ENCODE measurements around the gene MAP1LC3A. TPM values are rescaled to one million over a fixed set of nuclear protein-coding genes. Genes with fewer than 3 reads are reported as not detected.

MAP1LC3A gene
- total RNA-seq, 4 donors from 2014 or later, result 22.0 to 71.6 (median 63.5) TPM

- TF ChIP-seq CTCF (IDR thresholded peaks at IDR 0.05; ENCODE audit: low read depth), result no peak
Measured at GRCh38 chr20:34532320-34532719, 26.2 kb upstream of the MAP1LC3A start.

GRCh38 chr20:34532756-34533155 is 25.8 kb upstream of the MAP1LC3A start:
- no peak for TF ChIP-seq CTCF (IDR thresholded peaks at IDR 0.05; ENCODE audit: low read depth)

GRCh38 chr20:34534391-34535165 is 23.9 kb upstream of the MAP1LC3A start:
- no peak for TF ChIP-seq CTCF (IDR thresholded peaks at IDR 0.05; ENCODE audit: low read depth)

GRCh38 chr20:34535301-34535840 is 23.1 kb upstream of the MAP1LC3A start:
- TF ChIP-seq CTCF (IDR thresholded peaks at IDR 0.05; ENCODE audit: low read depth), result no peak

- TF ChIP-seq CTCF (IDR thresholded peaks at IDR 0.05; ENCODE audit: low read depth), result no peak
Measured at GRCh38 chr20:34535857-34536256, 22.7 kb upstream of the MAP1LC3A start.

- no peak for TF ChIP-seq CTCF (IDR thresholded peaks at IDR 0.05; ENCODE audit: low read depth)
Measured at GRCh38 chr20:34536798-34537394, 21.6 kb upstream of the MAP1LC3A start.

GRCh38 chr20:34537651-34538050 is 20.9 kb upstream of the MAP1LC3A start:
- TF ChIP-seq CTCF (IDR thresholded peaks at IDR 0.05; ENCODE audit: low read depth), result no peak

Data from subcutaneous adipose tissue (tissue), 4 donors.